Vagina (tissue), 2 donors: ENCODE data around the gene FGA. TPM values are rescaled to one million over a fixed set of nuclear protein-coding genes. Genes with fewer than 3 reads are reported as not detected.

ENCODE experiments used
- DNase-seq, 2 donors: peaks; one replicate each; pipeline ENCODE4 v3.0.0-alpha.2; 2017; ENCODE audit errors: extremely low spot score in 2 of 2
- H3K27ac ChIP-seq: fragments of 200-600 bp; sonication (generic); one replicate; pipeline ENCODE4 v1.5.1; 2019
- H3K27me3 ChIP-seq: fragments of 200-600 bp; sonication (generic); one replicate; pipeline ENCODE4 v1.5.1; 2019
- H3K36me3 ChIP-seq, 2 donors: fragments of 200-600 bp; sonication (generic); one replicate each; pipeline ENCODE4 v1.5.1; 2017 to 2019
- H3K4me1 ChIP-seq: fragments of 200-600 bp; sonication (generic); one replicate; pipeline ENCODE4 v1.5.1; 2019
- H3K4me3 ChIP-seq, 2 donors: fragments of 200-600 bp; sonication (generic); 1 replicate in 1 of 2; 2 replicates in 1 of 2; pipeline ENCODE4 v1.5.1; 2016 to 2019
- H3K9me3 ChIP-seq: fragments of 200-600 bp; sonication (generic); one replicate; pipeline ENCODE4 v1.5.1; 2019
- CTCF ChIP-seq, 3 experiments: fragments of 450-650 bp in 2 of 3; fragments of 200-600 bp in 1 of 3; sonication (generic) in 1 of 3; IDR thresholded peaks; one replicate each; pipeline ENCODE4 v1.5.1; 2017 to 2019; ENCODE audit warnings: antibody characterized with exemption in 3 of 3, mild to moderate bottlenecking in 2 of 3, moderate library complexity in 2 of 3
- POLR2A ChIP-seq, 2 donors: fragments of 450-650 bp; IDR thresholded peaks; one replicate each; pipeline ENCODE4 v1.6.1; 2017; ENCODE audit warnings: antibody characterized with exemption in 2 of 2, mild to moderate bottlenecking in 2 of 2, moderate library complexity in 2 of 2
- POLR2AphosphoS5 ChIP-seq, 2 donors: sonication (generic); formaldehyde crosslinking; IDR thresholded peaks; one replicate each; pipeline ENCODE4 v1.9.0; 2017; ENCODE audit warnings: antibody characterized with exemption in 2 of 2, mild to moderate bottlenecking in 2 of 2, low read depth in 1 of 2; ENCODE audit not compliant: insufficient read depth in 1 of 2
- intact Hi-C: fragments of 100-400 bp; cut with DNase I; formaldehyde crosslinking; loops from one replicate; pipeline ENCODE4 v1.15.1; 2023
- total RNA-seq: library from RNA; depleted of rRNA; stranded (reverse); fragments of >200 nt; gene quantifications from one replicate; pipeline ENCODE4 v1.2.3, GENCODE V29; 2016

FGA gene
- total RNA-seq, 1 donor from 2014 or later: not detected

GRCh38 chr4:154618708-154619315 lies 28.3 kb upstream of the FGA start:
- no peaks in the 10 kb centered on the region for H3K27me3 ChIP-seq
- no peak for DNase-seq
- H3K36me3 ChIP-seq: no peaks in the 10 kb centered on the region
- no peaks in the 10 kb centered on the region for H3K9me3 ChIP-seq
- H3K4me3 ChIP-seq: no peak overlapping the region
- intact Hi-C loops: no loop called here
- TF ChIP-seq POLR2A (IDR thresholded peaks at IDR 0.05) (no peak), CTCF (IDR thresholded peaks at IDR 0.05) (peak in 1 of 3 experiments; percentile 14)
- H3K27ac ChIP-seq: no peak overlapping the region
- H3K4me1 ChIP-seq: no peaks in the 10 kb centered on the region

GRCh38 chr4:154617820-154618317 lies 27.3 kb upstream of the FGA start:
- intact Hi-C loops: no loop called here
- H3K9me3 ChIP-seq: no peaks in the 10 kb centered on the region
- no peak overlapping the region for H3K4me3 ChIP-seq
- DNase-seq: no peak
- TF ChIP-seq POLR2A (IDR thresholded peaks at IDR 0.05) (no peak), CTCF (IDR thresholded peaks at IDR 0.05) (no peak), POLR2AphosphoS5 (IDR thresholded peaks at IDR 0.05; ENCODE audit: insufficient read depth in 1 of 2, low read depth in 1 of 2) (no peak)
- H3K4me1 ChIP-seq: no peaks in the 10 kb centered on the region
- no peaks in the 10 kb centered on the region for H3K36me3 ChIP-seq
- H3K27ac ChIP-seq: no peak overlapping the region
- no peaks in the 10 kb centered on the region for H3K27me3 ChIP-seq

GRCh38 chr4:154616731-154617130 lies 26.2 kb upstream of the FGA start:
- no peak overlapping the region for H3K27ac ChIP-seq
- H3K9me3 ChIP-seq: no peaks in the 10 kb centered on the region
- no peak for DNase-seq
- intact Hi-C loops: no loop called here
- H3K27me3 ChIP-seq: no peaks in the 10 kb centered on the region
- TF ChIP-seq POLR2AphosphoS5 (IDR thresholded peaks at IDR 0.05; ENCODE audit: insufficient read depth in 1 of 2, low read depth in 1 of 2) (no peak), POLR2A (IDR thresholded peaks at IDR 0.05) (no peak), CTCF (IDR thresholded peaks at IDR 0.05) (no peak)
- no peaks in the 10 kb centered on the region for H3K4me1 ChIP-seq
- no peak overlapping the region for H3K4me3 ChIP-seq
- H3K36me3 ChIP-seq: no peaks in the 10 kb centered on the region

- intact Hi-C loops: no loop called here
- no peaks in the 10 kb centered on the region for H3K36me3 ChIP-seq
- H3K27ac ChIP-seq: no peak overlapping the region
- H3K27me3 ChIP-seq: no peaks in the 10 kb centered on the region
- H3K4me1 ChIP-seq: no peaks in the 10 kb centered on the region
- no peak for DNase-seq
- no peak for TF ChIP-seq CTCF (IDR thresholded peaks at IDR 0.05)
- no peak for TF ChIP-seq POLR2AphosphoS5 (IDR thresholded peaks at IDR 0.05; ENCODE audit: insufficient read depth in 1 of 2, low read depth in 1 of 2)
- TF ChIP-seq POLR2A (IDR thresholded peaks at IDR 0.05): no peak
- no peaks in the 10 kb centered on the region for H3K9me3 ChIP-seq
- H3K4me3 ChIP-seq: no peak overlapping the region
Observed at GRCh38 chr4:154616287-154616686, 25.7 kb upstream of the FGA start.

- H3K27me3 ChIP-seq: no peaks in the 10 kb centered on the region
- H3K9me3 ChIP-seq: no peaks in the 10 kb centered on the region
- intact Hi-C loops: no loop called here
- H3K4me3 ChIP-seq: no peak overlapping the region
- no peak for DNase-seq
- no peaks in the 10 kb centered on the region for H3K36me3 ChIP-seq
- TF ChIP-seq POLR2A (IDR thresholded peaks at IDR 0.05): no peak
- TF ChIP-seq CTCF (IDR thresholded peaks at IDR 0.05): no peak
- TF ChIP-seq POLR2AphosphoS5 (IDR thresholded peaks at IDR 0.05; ENCODE audit: insufficient read depth in 1 of 2, low read depth in 1 of 2): no peak
- no peak overlapping the region for H3K27ac ChIP-seq
- H3K4me1 ChIP-seq: no peaks in the 10 kb centered on the region
Observed at GRCh38 chr4:154615211-154615610, 24.7 kb upstream of the FGA start.
